BJ (cell line): ENCODE results near the gene LPAR2. TPM values are rescaled to one million over a fixed set of nuclear protein-coding genes. Genes with fewer than 3 reads are reported as not detected.

Source experiments
- CTCF ChIA-PET: fragments of 350-600 bp; formaldehyde crosslinking; extraction: SDS; loops from one replicate; lab custom pipeline; 2021; ENCODE audit warnings: antibody characterized with exemption, inconsistent platforms; lab: Yijun Ruan, JAX
- POLR2A ChIA-PET: fragments of 300-600 bp; sonication (Branson Sonifier 250); formaldehyde crosslinking; extraction: SDS; loops from one replicate; lab custom pipeline; 2021; ENCODE audit warnings: antibody characterized with exemption; lab: Charles Lee
- DNase-seq: peaks from one replicate; pipeline ENCODE4 v3.0.0-alpha.2; 2011; ENCODE audit warnings: low read depth
- H3K27me3 ChIP-seq: 2 replicates; pipeline ENCODE4 v1.6.0; 2011; ENCODE audit warnings: low read length; ENCODE audit not compliant: control insufficient read depth, insufficient read depth
- H3K36me3 ChIP-seq: 2 replicates; pipeline ENCODE4 v1.5.1; 2011; ENCODE audit warnings: low read length; ENCODE audit not compliant: control insufficient read depth, insufficient read depth
- H3K4me3 ChIP-seq: 2 replicates; pipeline ENCODE4 v1.5.1; 2011; ENCODE audit warnings: low read depth, mild to moderate bottlenecking, control low read depth, low read length
- polyA plus RNA-seq: library from polyadenylated mRNA; depleted of rRNA; stranded (reverse); fragments of >200 nt; gene quantifications from 2 replicates; pipeline ENCODE4 v1.2.3, GENCODE V29; 2011
- TF ChIP-seq, protein P1 (sequence below): IDR thresholded peaks from 2 replicates; pipeline ENCODE4 v1.5.1; 2011; ENCODE audit warnings: low read depth, mild to moderate bottlenecking, control low read depth, inconsistent platforms, low read length, moderate library complexity; ENCODE audit not compliant: insufficient read depth

LPAR2 gene
- polyA plus RNA-seq, 1 experiment = 2.1 TPM

DNA sequence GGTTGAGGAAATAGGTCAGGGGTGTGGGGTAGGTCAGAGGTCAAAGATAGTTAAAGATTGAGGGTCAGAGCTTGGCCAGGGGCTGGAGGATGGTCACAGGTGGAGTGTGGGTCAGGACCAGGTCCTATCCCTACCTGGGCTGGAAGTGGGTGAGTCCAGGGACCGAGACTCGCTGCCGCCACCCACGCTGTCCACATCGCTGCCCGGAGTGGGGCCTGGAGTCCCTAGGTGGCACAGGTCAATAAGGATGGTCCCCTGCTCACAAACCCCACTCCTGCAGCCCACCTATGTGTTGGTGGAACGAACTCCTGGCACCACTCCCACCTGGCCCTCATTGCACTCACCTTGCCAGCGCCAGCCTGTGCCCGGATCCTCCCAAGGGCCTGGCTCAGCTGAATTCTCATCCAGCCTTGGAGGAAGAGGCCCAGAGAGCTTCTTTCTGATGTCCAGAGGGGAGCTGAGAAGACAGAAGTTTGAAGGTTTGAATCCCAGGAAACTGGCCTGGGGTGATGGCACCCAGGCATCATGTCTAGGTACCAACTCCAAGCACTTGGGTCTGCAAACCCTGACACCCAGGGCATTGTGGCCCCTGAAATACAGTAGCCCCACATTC lies 8.7 kb upstream of the LPAR2 start:
- Histone ChIP-seq H3K36me3 (peaks cover 31% of the 10 kb centered on the region), H3K27me3 (no peaks in the 10 kb centered on the region), H3K4me3 (no peak overlapping the region)
- TF ChIP-seq, protein P1, sequence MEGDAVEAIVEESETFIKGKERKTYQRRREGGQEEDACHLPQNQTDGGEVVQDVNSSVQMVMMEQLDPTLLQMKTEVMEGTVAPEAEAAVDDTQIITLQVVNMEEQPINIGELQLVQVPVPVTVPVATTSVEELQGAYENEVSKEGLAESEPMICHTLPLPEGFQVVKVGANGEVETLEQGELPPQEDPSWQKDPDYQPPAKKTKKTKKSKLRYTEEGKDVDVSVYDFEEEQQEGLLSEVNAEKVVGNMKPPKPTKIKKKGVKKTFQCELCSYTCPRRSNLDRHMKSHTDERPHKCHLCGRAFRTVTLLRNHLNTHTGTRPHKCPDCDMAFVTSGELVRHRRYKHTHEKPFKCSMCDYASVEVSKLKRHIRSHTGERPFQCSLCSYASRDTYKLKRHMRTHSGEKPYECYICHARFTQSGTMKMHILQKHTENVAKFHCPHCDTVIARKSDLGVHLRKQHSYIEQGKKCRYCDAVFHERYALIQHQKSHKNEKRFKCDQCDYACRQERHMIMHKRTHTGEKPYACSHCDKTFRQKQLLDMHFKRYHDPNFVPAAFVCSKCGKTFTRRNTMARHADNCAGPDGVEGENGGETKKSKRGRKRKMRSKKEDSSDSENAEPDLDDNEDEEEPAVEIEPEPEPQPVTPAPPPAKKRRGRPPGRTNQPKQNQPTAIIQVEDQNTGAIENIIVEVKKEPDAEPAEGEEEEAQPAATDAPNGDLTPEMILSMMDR = no peak
- ChIA-PET POLR2A (no interaction called here), CTCF (no interaction called here)
- DNase-seq = no peak

GRCh38 chr19:19635313-19635702 lies 7.3 kb upstream of the LPAR2 start:
- CTCF ChIA-PET = interaction anchor here (0.7 to 1.0 kb wide), 3 partner anchors 9 to 103 kb away, joined by 3 to 4 read pairs (median 3); no protein-coding TSS in a partner anchor
- no peak for DNase-seq
- Histone ChIP-seq H3K27me3 (no peaks in the 10 kb centered on the region), H3K36me3 (peaks cover 31% of the 10 kb centered on the region), H3K4me3 (no peak overlapping the region)
- TF ChIP-seq, protein P1 = no peak
- POLR2A ChIA-PET = no interaction called here

DNA sequence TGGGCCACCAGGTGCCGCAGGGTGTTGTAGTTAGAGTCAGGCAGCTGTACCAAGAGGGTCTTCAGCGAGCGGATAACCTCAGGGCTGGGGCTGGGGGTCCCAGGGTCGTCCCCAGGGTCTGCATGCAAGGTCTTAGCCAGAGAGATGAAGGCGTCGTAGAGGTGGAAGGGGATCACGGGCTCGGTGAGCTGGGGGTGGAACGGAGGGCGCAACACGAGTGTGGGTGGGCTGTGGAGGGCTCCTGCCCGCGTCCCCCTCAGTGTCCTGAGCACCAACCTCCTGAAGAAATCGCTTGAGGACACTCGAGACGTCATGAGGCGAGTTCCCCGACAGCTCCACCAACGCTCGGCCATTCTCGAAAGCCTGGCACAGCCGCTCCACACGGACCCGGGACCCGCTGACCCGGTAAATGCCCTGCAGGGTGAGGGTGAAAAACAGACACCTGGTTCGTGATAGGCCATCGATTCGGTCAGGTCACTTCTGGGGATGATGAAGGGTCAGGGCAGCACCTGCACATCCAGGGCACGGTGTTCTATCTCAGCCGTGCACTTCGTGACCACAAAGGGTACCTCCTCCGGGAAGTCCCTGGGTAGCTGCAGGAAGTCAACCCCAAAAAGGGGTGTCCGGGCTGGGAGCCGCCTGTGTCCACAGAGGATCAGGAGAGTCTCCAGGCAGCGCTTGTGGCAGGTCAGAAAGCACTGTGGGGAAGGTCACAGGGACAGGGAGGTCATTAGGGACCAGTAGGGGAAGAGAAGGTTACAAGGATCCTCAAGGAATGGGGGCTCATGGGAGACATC lies 6.7 kb upstream of the LPAR2 start:
- Histone ChIP-seq H3K4me3 (no peak overlapping the region), H3K36me3 (peaks cover 33% of the 10 kb centered on the region), H3K27me3 (no peaks in the 10 kb centered on the region)
- POLR2A ChIA-PET = no interaction called here
- CTCF ChIA-PET = interaction anchor here (1.0 to 2.2 kb wide), 3 partner anchors 80 to 103 kb away, joined by 4 to 6 read pairs (median 6); no protein-coding TSS in a partner anchor
- no peak for DNase-seq
- TF ChIP-seq, protein P1 = no peak

GRCh38 chr19:19633711-19634515 lies 5.9 kb upstream of the LPAR2 start:
- ChIA-PET CTCF (interaction anchor here (1.5 to 2.2 kb wide), 2 partner anchors 101 to 102 kb away, joined by 6 read pairs; no protein-coding TSS in a partner anchor), POLR2A (no interaction called here)
- H3K4me3 ChIP-seq = no peak overlapping the region
- TF ChIP-seq, protein P1 = no peak
- DNase-seq = no peak
- H3K36me3 ChIP-seq = peaks cover 31% of the 10 kb centered on the region
- no peaks in the 10 kb centered on the region for H3K27me3 ChIP-seq
